Sigmoid colon (tissue), 3 donors: ENCODE results near the gene KLHL7.

ENCODE experiments used
- CTCF ChIP-seq, 4 experiments: fragments of 450-650 bp in 3 of 4; fragments of 200-600 bp in 1 of 4; IDR thresholded peaks; one replicate each; pipeline ENCODE4 v1.5.1; 2016 to 2019; ENCODE audit warnings: antibody characterized with exemption in 4 of 4, mild to moderate bottlenecking in 3 of 4, moderate library complexity in 2 of 4
- POLR2A ChIP-seq, 2 donors: fragments of 450-650 bp; IDR thresholded peaks; one replicate each; pipeline ENCODE4 v1.6.1; 2016; ENCODE audit warnings: antibody characterized with exemption in 2 of 2, mild to moderate bottlenecking in 2 of 2, moderate library complexity in 2 of 2

GRCh38 chr7:23181684-23182553 is 76.3 kb downstream of the KLHL7 start, which contains the start of gene NUP42:
- TF ChIP-seq CTCF (IDR thresholded peaks at IDR 0.05): no peak
- TF ChIP-seq POLR2A (IDR thresholded peaks at IDR 0.05): peak in 1 of 2 donors; percentile 64
